DMS153 treated with DMSO at 0.1 percent for 48 hours (cell line): ENCODE data around the gene DHX8.

Experiments used
- DNase-seq: peaks from one replicate; lab custom pipeline; 2025; ENCODE audit not compliant: unreplicated experiment; lab: John Stamatoyannopoulos, UW

Gene DHX8

DNA sequence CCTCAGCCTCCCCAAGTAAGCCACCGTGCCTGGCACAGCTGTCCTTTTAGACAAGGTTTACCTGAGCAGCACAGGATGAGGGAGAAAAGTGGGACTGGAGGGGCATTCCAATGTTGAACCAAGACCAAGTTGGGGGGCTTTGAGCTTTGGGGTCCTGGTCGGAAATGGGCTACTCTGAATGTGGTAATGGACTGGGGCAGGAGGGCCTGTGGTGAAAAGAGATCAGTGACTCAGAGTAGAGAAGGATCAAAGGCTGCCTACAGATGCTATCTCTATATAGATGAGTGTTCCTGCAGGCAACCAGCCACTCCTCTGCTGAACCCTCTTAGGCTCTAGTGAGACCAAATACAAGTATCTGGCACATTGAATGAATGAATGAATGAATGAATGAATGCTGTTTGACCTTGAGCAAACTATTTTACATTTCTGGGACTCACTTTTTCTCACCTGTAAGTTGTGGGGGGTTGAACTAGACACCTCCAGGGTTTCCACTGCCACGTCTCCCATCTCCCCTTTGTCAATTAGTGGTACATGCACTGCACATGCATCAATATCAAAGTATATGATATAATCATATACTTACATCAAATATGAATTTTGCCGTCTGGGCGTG, 88.7 kb downstream of the DHX8 start:
- DNase-seq: no peak

GRCh38 chr17:43573579-43574321, 90.0 kb downstream of the DHX8 start:
- DNase-seq: no peak

GRCh38 chr17:43574348-43574747, 90.6 kb downstream of the DHX8 start:
- DNase-seq: no peak

DNA sequence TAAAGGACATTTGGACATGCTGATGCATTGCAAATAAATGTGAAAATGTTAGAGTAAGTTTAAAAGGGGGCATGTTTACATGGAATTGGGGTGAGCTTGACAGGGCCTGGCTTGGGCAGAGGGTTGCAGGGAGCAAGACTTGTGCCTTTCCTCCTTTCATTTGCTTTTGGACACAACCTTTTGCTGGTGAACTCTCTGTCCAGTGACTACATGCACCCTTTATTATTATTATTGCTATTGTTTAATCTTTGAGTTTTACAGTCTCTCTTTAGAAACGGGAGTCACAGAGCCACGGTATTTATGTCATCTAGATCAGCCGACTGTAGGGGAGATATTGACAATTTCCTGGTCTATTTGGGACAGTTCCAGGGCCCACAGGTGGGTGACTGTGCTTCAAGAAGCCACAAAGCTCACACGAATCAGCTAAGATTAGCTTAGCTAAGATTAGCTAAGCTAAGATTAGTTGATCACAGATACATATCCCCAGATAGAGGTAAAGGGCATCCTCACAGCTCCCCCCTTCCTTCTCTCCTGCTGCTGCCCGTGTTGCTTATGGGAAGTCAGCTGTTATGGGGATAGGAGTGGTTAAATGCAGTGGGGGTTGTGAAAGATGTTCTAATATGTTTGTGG, 91.2 kb downstream of the DHX8 start:
- no peak for DNase-seq
